GM18873 (cell line): ENCODE results near the gene FRMD4A.

Source experiments
- ATAC-seq: cut with Tn5 transposase; IDR thresholded peaks from one replicate; pipeline ENCODE4 v1.9.1; 2021; ENCODE audit warnings: mild to moderate bottlenecking, moderate library complexity, moderate number of reproducible peaks; ENCODE audit not compliant: unreplicated experiment, low FRiP score

FRMD4A gene

GRCh38 chr10:14120812-14121211, 209.9 kb downstream of the FRMD4A start:
- ATAC-seq, result no peak

- no peak for ATAC-seq
Measured at GRCh38 chr10:14118953-14119352, 211.8 kb downstream of the FRMD4A start.

GRCh38 chr10:14116837-14117236, 213.9 kb downstream of the FRMD4A start:
- no peak for ATAC-seq

GRCh38 chr10:14116021-14116420, 214.7 kb downstream of the FRMD4A start:
- ATAC-seq, result no peak

- ATAC-seq, result no peak
Measured at GRCh38 chr10:14114791-14115190, 215.9 kb downstream of the FRMD4A start.

GRCh38 chr10:14112056-14112455, 218.7 kb downstream of the FRMD4A start:
- no peak for ATAC-seq

- no peak for ATAC-seq
Measured at GRCh38 chr10:14111208-14111607, 219.5 kb downstream of the FRMD4A start.

GRCh38 chr10:14106828-14107227, 223.9 kb downstream of the FRMD4A start:
- ATAC-seq, result no peak

- no peak for ATAC-seq
Measured at GRCh38 chr10:14102056-14102455, 228.7 kb downstream of the FRMD4A start.

GRCh38 chr10:14099885-14100284, 230.8 kb downstream of the FRMD4A start:
- ATAC-seq, result no peak

GRCh38 chr10:14093730-14094484, 236.8 kb downstream of the FRMD4A start:
- no peak for ATAC-seq

- ATAC-seq, result no peak
Measured at GRCh38 chr10:14092799-14093198, 237.9 kb downstream of the FRMD4A start.

- ATAC-seq, result no peak
Measured at GRCh38 chr10:14089556-14090292, 241.0 kb downstream of the FRMD4A start.

- no peak for ATAC-seq
Measured at GRCh38 chr10:14087566-14087965, 243.2 kb downstream of the FRMD4A start.

GRCh38 chr10:14086596-14086995, 244.1 kb downstream of the FRMD4A start:
- ATAC-seq, result no peak

GRCh38 chr10:14084875-14085274, 245.8 kb downstream of the FRMD4A start:
- ATAC-seq, result no peak

- no peak for ATAC-seq
Measured at GRCh38 chr10:14080795-14081194, 249.9 kb downstream of the FRMD4A start.

GRCh38 chr10:14077430-14077829, 253.3 kb downstream of the FRMD4A start:
- no peak for ATAC-seq

- no peak for ATAC-seq
Measured at GRCh38 chr10:14074062-14074884, 256.5 kb downstream of the FRMD4A start.

GRCh38 chr10:14072541-14072940, 258.2 kb downstream of the FRMD4A start:
- ATAC-seq, result no peak

- ATAC-seq, result no peak
Measured at GRCh38 chr10:14071956-14072355, 258.8 kb downstream of the FRMD4A start.
